Spleen (tissue), 11 donors: ENCODE measurements around the gene H6PD. TPM values are rescaled to one million over a fixed set of nuclear protein-coding genes. Genes with fewer than 3 reads are reported as not detected.
A peak's percentile ranks its signal among the peaks of the same experiment; 100 is the strongest.

ENCODE experiments used
- DNase-seq: peaks from one replicate; pipeline ENCODE4 v3.0.0-alpha.2; 2020
- H3K27ac ChIP-seq, 8 donors: fragments of 200-600 bp; sonication (generic) in 7 of 8; 1 replicate in 4 of 8; 2 replicates in 4 of 8; pipeline versions ENCODE4 v1.5.0 to v1.8.0; 2016 to 2021; ENCODE audit warnings: inconsistent platforms in 4 of 8, mild to moderate bottlenecking in 4 of 8, moderate library complexity in 1 of 8
- H3K27me3 ChIP-seq, 7 donors: fragments of 200-600 bp; sonication (generic) in 6 of 7; replicated peaks in 1 of 7; 1 replicate in 4 of 7; 2 replicates in 3 of 7; pipeline versions ENCODE4 v1.5.0 to v1.8.0; 2016 to 2021; ENCODE audit warnings: inconsistent platforms in 3 of 7, mild to moderate bottlenecking in 1 of 7
- H3K36me3 ChIP-seq, 6 donors: fragments of 200-600 bp; sonication (generic) in 5 of 6; 1 replicate in 4 of 6; 2 replicates in 2 of 6; pipeline versions ENCODE4 v1.5.0 to v1.8.0; 2016 to 2021; ENCODE audit warnings: inconsistent platforms in 2 of 6
- H3K4me1 ChIP-seq, 6 donors: fragments of 200-600 bp; sonication (generic) in 5 of 6; 1 replicate in 3 of 6; 2 replicates in 3 of 6; pipeline versions ENCODE4 v1.5.0 to v1.8.0; 2016 to 2021; ENCODE audit warnings: inconsistent platforms in 3 of 6
- H3K4me3 ChIP-seq, 8 donors: fragments of 200-600 bp; sonication (generic) in 7 of 8; 1 replicate in 4 of 8; 2 replicates in 4 of 8; pipeline versions ENCODE4 v1.5.0 to v1.8.0; 2016 to 2021; ENCODE audit warnings: inconsistent platforms in 4 of 8, mild to moderate bottlenecking in 4 of 8, moderate library complexity in 2 of 8
- H3K9me3 ChIP-seq, 8 donors: fragments of 200-600 bp; sonication (generic) in 7 of 8; 1 replicate in 4 of 8; 2 replicates in 4 of 8; pipeline versions ENCODE4 v1.5.0 to v1.8.0; 2016 to 2021; ENCODE audit warnings: inconsistent platforms in 4 of 8
- CTCF ChIP-seq, 11 experiments: fragments of 200-600 bp in 7 of 11; fragments of 450-650 bp in 4 of 11; sonication (generic) in 4 of 11; IDR thresholded peaks in 8 of 11; conservative IDR thresholded peaks in 3 of 11; 1 replicate in 7 of 11; 2 replicates in 4 of 11; pipeline versions ENCODE4 v1.4.0 to v1.8.0; 2016 to 2021; ENCODE audit warnings: antibody characterized with exemption in 11 of 11, inconsistent platforms in 4 of 11, mild to moderate bottlenecking in 1 of 11
- POLR2A ChIP-seq, 3 donors: fragments of 450-650 bp; IDR thresholded peaks; one replicate each; pipeline ENCODE4 v1.5.1; 2017; ENCODE audit warnings: antibody characterized with exemption in 3 of 3, mild to moderate bottlenecking in 1 of 3
- POLR2AphosphoS5 ChIP-seq, 3 donors: sonication (generic); formaldehyde crosslinking; IDR thresholded peaks; one replicate each; pipeline ENCODE4 v1.5.1; 2017; ENCODE audit warnings: antibody characterized with exemption in 3 of 3
- WGBS, 5 donors: extraction: QIAGEN DNeasy Blood & Tissue Kit in 3 of 5; methylation state at CpG; one replicate each; pipeline versions ENCODE4 v1.1.5 to v1.1.7; 2013 to 2018; 5-methylcytosine and 5-hydroxymethylcytosine counted together
- intact Hi-C: fragments of 100-400 bp; cut with DNase I; formaldehyde crosslinking; loops from one replicate; pipeline ENCODE4 v1.15.0; 2023; ENCODE audit warnings: low total_unique reads
- polyA plus RNA-seq, 3 donors: library from polyadenylated mRNA; stranded (reverse); fragments of 200-250 nt; gene quantifications; one replicate each; pipeline ENCODE4 v1.2.1, GENCODE V29; 2013
- total RNA-seq, 7 donors: library from RNA; depleted of rRNA in 3 of 7; stranded (reverse); fragments of >200 nt in 3 of 7; fragmentation: NEBNext Ultra II Directional in 4 of 7; extraction: Animal tissue kit (Norgen Biotek cat#: 25700) in 4 of 7; gene quantifications; one replicate each; pipeline versions ENCODE4 v1.1.0 to v1.2.1, GENCODE V29; 2016 to 2021
- donor health status: healthy with polysubstance abuse.
- donor health status: DM: no; HTN: no; CAD: no; lungs with moderate emphysema.
- donor health status: DM: no; HTN: no; CAD: no.
- donor health status: Bipolar disorder and iron deficiency.
- donor health status: healthy.
- donor health status: DM: no; HTN: no; CAD: no.
- donor health status: DM: yes; HTN: yes; CAD: no.

Gene H6PD
- total and polyA plus RNA-seq, 10 donors, result 4.5 to 55.3 (median 35.5) TPM

- Histone ChIP-seq H3K27ac (peak overlapping the region; percentile 53 to 83 (median 76)), H3K4me1 (peaks cover 3 to 56% (median 32%) of the 10 kb centered on the region in 6 donors), H3K27me3 (peaks cover 0 to 30% (median 3%) of the 10 kb centered on the region in 7 donors), H3K9me3 (peaks cover 4 to 23% (median 17%) of the 10 kb centered on the region in 8 donors), H3K4me3 (peak overlapping the region; percentile 33 to 94 (median 78)), H3K36me3 (no peaks in the 10 kb centered on the region)
- WGBS, 5 donors, result 30 to 40% (median 38%) methylated on average over 8 to 13 of the region's 13 CpGs
- TF ChIP-seq POLR2AphosphoS5 (IDR thresholded peaks at IDR 0.05), result no peak
- TF ChIP-seq CTCF (IDR thresholded peaks at IDR 0.05 in 8 of 11, conservative IDR thresholded peaks at IDR 0.05 in 3 of 11), result no peak
- no peak for TF ChIP-seq POLR2A (IDR thresholded peaks at IDR 0.05)
- DNase-seq, result no peak
- intact Hi-C loops, result no loop called here
Measured at GRCh38 chr1:9291914-9292360, 57.4 kb downstream of the H6PD start.

- Histone ChIP-seq H3K9me3 (peaks cover 4 to 17% (median 14%) of the 10 kb centered on the region in 8 donors), H3K27me3 (peaks cover 0 to 30% (median 3%) of the 10 kb centered on the region in 7 donors), H3K4me3 (peak within 1 kb of the TSS; percentile 67 to 94 (median 79)), H3K36me3 (no peaks in the 10 kb centered on the region), H3K4me1 (peaks cover 3 to 56% (median 32%) of the 10 kb centered on the region in 6 donors), H3K27ac (peak within 1 kb of the TSS; percentile 53 to 83 (median 76))
- TF ChIP-seq CTCF (IDR thresholded peaks at IDR 0.05 in 8 of 11, conservative IDR thresholded peaks at IDR 0.05 in 3 of 11) (peak in 1 of 11 experiments; percentile 21), POLR2A (IDR thresholded peaks at IDR 0.05) (peak in 2 of 3 donors; percentile 19 to 87), POLR2AphosphoS5 (IDR thresholded peaks at IDR 0.05) (peak; percentile 67 to 85 (median 75))
- peak; percentile 88 for DNase-seq
- intact Hi-C loops, result no loop called here
- WGBS, 5 donors, result 4 to 7% (median 4%) methylated on average over 42 to 119 of the region's 119 CpGs
Measured at GRCh38 chr1:9292361-9293240, 58.0 kb downstream of the H6PD start, which contains the start of gene SPSB1. Gene SPSB1, plus strand, starts transcription at chr1:9292894. Its CDS starts 62,998 bp downstream, at chr1:9355892.

GRCh38 chr1:9293241-9293532, 58.6 kb downstream of the H6PD start:
- TF ChIP-seq POLR2AphosphoS5 (IDR thresholded peaks at IDR 0.05), result no peak
- no peak for TF ChIP-seq POLR2A (IDR thresholded peaks at IDR 0.05)
- no peak for TF ChIP-seq CTCF (IDR thresholded peaks at IDR 0.05 in 8 of 11, conservative IDR thresholded peaks at IDR 0.05 in 3 of 11)
- Histone ChIP-seq H3K9me3 (peaks cover 4 to 11% (median 8%) of the 10 kb centered on the region in 8 donors), H3K27me3 (peaks cover 0 to 30% (median 3%) of the 10 kb centered on the region in 7 donors), H3K4me3 (peak overlapping the region; percentile 67 to 94 (median 79)), H3K36me3 (no peaks in the 10 kb centered on the region), H3K4me1 (peaks cover 3 to 56% (median 32%) of the 10 kb centered on the region in 6 donors), H3K27ac (peak overlapping the region; percentile 53 to 83 (median 76))
- intact Hi-C loops, result no loop called here
- peak; percentile 81 for DNase-seq
- 0 to 2% (median 0%) methylated on average over 9 to 43 of the region's 43 CpGs; no CpG with 5 or more reads in 1 of the 5 donors for WGBS, 5 donors
